Neural cell (in vitro differentiated cells): Measurements from ENCODE around the gene MAD1L1. TPM values are rescaled to one million over a fixed set of nuclear protein-coding genes. Genes with fewer than 3 reads are reported as not detected.

Experiments used
- H2AFZ ChIP-seq: fragments of 200-600, 300-800 bp; sonication (generic), shearing (Covaris generic); 2 replicates; pipeline ENCODE4 v1.6.0; 2014; ENCODE audit warnings: low read depth, mild to moderate bottlenecking, antibody characterized with exemption, low read length, moderate library complexity
- H3F3A ChIP-seq: fragments of 200-600 bp; shearing (Covaris generic); 2 replicates; pipeline ENCODE4 v1.6.1; 2016; ENCODE audit warnings: mild to moderate bottlenecking, moderate library complexity, mixed read lengths, antibody characterized with exemption, low read length; ENCODE audit not compliant: insufficient read depth, poor library complexity, severe bottlenecking
- H3K27ac ChIP-seq: fragments of 200-600, 300-800 bp; sonication (generic), shearing (Covaris generic); 2 replicates; pipeline ENCODE4 v1.5.1; 2014; ENCODE audit warnings: mild to moderate bottlenecking, low read length, moderate library complexity
- H3K27me3 ChIP-seq: fragments of 300-800, 200-600 bp; sonication (generic), shearing (Covaris generic); 2 replicates; pipeline ENCODE4 v1.6.0; 2014; ENCODE audit warnings: mild to moderate bottlenecking, low read depth, low read length, moderate library complexity; ENCODE audit not compliant: insufficient read depth
- H3K36me3 ChIP-seq: fragments of 300-800, 200-600 bp; sonication (generic), shearing (Covaris generic); 2 replicates; pipeline ENCODE4 v1.5.1; 2014; ENCODE audit warnings: mild to moderate bottlenecking, antibody characterized with exemption, low read length, moderate library complexity; ENCODE audit not compliant: insufficient read depth
- H3K4me2 ChIP-seq: fragments of 300-800, 200-600 bp; sonication (generic), shearing (Covaris generic); 2 replicates; pipeline ENCODE4 v1.6.0; 2014; ENCODE audit warnings: mild to moderate bottlenecking, low read length
- H3K4me3 ChIP-seq: fragments of 300-800, 200-600 bp; sonication (generic), shearing (Covaris generic); 2 replicates; pipeline ENCODE4 v1.5.1; 2014; ENCODE audit warnings: mild to moderate bottlenecking, low read length, moderate library complexity
- H3K79me2 ChIP-seq: fragments of 200-600 bp; shearing (Covaris generic); replicated peaks from 2 replicates; pipeline ENCODE4 v1.6.0; 2014; ENCODE audit warnings: mild to moderate bottlenecking, low read length, moderate library complexity; ENCODE audit not compliant: insufficient read depth
- H3K9ac ChIP-seq: fragments of 300-800, 200-600 bp; sonication (generic), shearing (Covaris generic); 2 replicates; pipeline ENCODE4 v1.6.1; 2016; ENCODE audit warnings: mild to moderate bottlenecking, low read length, mixed read lengths
- H3K9me2 ChIP-seq: fragments of 200-600 bp; shearing (Covaris generic); 2 replicates; pipeline ENCODE4 v1.6.1; 2016; ENCODE audit warnings: mild to moderate bottlenecking, low read length, mixed read lengths; ENCODE audit not compliant: insufficient read depth
- H3K9me3 ChIP-seq: fragments of 200-600, 300-800 bp; sonication (generic), shearing (Covaris generic); 2 replicates; pipeline ENCODE4 v1.6.1; 2016; ENCODE audit warnings: mild to moderate bottlenecking, mixed run types, low read length, moderate library complexity, mixed read lengths
- H4K20me1 ChIP-seq: fragments of 200-600 bp; shearing (Covaris generic); 2 replicates; pipeline ENCODE4 v1.6.1; 2016; ENCODE audit warnings: mild to moderate bottlenecking, mixed run types; ENCODE audit not compliant: insufficient read depth
- EP300 ChIP-seq: fragments of 450-650 bp; conservative IDR thresholded peaks from 2 replicates; pipeline ENCODE4 v1.6.1; 2014; ENCODE audit warnings: antibody characterized with exemption, mild to moderate bottlenecking, moderate library complexity; ENCODE audit not compliant: poor library complexity, severe bottlenecking
- EZH2 ChIP-seq: fragments of 200-600, 300-800 bp; shearing (Covaris generic), sonication (generic); IDR thresholded peaks from 2 replicates; pipeline ENCODE4 v1.6.1; 2014; ENCODE audit warnings: antibody characterized with exemption, low read length, borderline replicate concordance, mild to moderate bottlenecking; ENCODE audit not compliant: insufficient read depth, poor library complexity, severe bottlenecking
- MXI1 ChIP-seq: fragments of 450-650 bp; conservative IDR thresholded peaks from 2 replicates; pipeline ENCODE4 v1.6.1; 2014; ENCODE audit warnings: antibody characterized with exemption, mild to moderate bottlenecking; ENCODE audit not compliant: poor library complexity, severe bottlenecking
- POLR2AphosphoS5 ChIP-seq: IDR thresholded peaks from 2 replicates; pipeline ENCODE4 v1.6.1; 2012
- RAD21 ChIP-seq: fragments of 450-650 bp; conservative IDR thresholded peaks from 2 replicates; pipeline ENCODE4 v1.6.1; 2014; ENCODE audit warnings: antibody characterized with exemption, mild to moderate bottlenecking, moderate library complexity
- SMC3 ChIP-seq: fragments of 450-650 bp; conservative IDR thresholded peaks from 2 replicates; pipeline ENCODE4 v1.6.1; 2014; ENCODE audit warnings: antibody characterized with exemption, mild to moderate bottlenecking, moderate library complexity; ENCODE audit not compliant: poor library complexity
- TAF1 ChIP-seq: IDR thresholded peaks from 2 replicates; pipeline ENCODE4 v1.6.1; 2012; ENCODE audit warnings: low read depth
- polyA plus RNA-seq: library from polyadenylated mRNA; depleted of rRNA; stranded (reverse); fragments of >200 nt; gene quantifications from 2 replicates; pipeline ENCODE4 v1.2.3, GENCODE V29; 2014
- TF ChIP-seq, protein P1 (sequence below): IDR thresholded peaks from 2 replicates; pipeline ENCODE4 v1.6.1; 2012; ENCODE audit warnings: borderline replicate concordance
- TF ChIP-seq, protein P2 (sequence below): fragments of 450-650 bp; IDR thresholded peaks from 2 replicates; pipeline ENCODE4 v1.5.1; 2014; ENCODE audit warnings: antibody characterized with exemption, mild to moderate bottlenecking, moderate library complexity; ENCODE audit not compliant: poor library complexity, severe bottlenecking

The MAD1L1 gene
- polyA plus RNA-seq, 1 donor from 2014 or later: 31.4 TPM

DNA sequence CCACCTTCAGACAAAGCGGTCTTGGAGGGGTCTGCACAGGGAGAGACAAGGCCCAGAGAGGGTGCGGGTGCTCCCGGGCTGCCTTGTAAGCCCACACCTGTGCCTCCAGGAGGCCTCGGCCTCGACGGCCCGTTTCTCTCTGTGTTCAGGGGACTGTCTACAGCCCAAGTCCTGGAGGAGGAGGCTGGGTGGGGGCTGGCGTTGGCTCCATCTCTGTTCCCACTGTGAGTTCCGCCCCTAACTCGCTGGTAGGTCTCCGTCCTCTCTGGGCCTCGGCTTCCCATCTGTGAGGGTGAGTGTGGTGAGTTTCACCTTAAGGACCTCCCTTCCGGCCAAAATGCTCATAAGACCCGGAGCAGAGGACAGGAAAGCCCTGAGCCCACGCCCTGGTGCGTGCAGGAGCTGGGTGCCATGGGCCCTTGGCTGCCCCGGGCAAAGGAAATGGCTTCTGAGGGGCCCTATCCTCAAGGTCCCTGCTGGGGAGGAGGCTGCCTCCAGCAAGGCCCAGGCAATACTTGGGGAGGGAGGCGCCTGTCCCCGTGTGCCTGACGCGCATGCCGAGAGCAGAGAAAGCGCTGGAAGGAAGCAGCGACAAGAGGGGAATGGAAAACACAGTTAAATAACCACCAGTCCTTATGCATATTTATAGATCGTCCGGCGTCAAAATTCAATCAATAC, 285.8 kb downstream of the MAD1L1 start:
- Histone ChIP-seq H3K9me2 (no peaks in the 10 kb centered on the region), H3K9me3 (no peaks in the 10 kb centered on the region), H3K4me2 (no peak overlapping the region), H3K36me3 (no peaks in the 10 kb centered on the region), H2AFZ (no peak overlapping the region), H3K9ac (no peak overlapping the region), H4K20me1 (no peaks in the 10 kb centered on the region), H3F3A (no peaks in the 10 kb centered on the region), H3K27me3 (no peaks in the 10 kb centered on the region), H3K79me2 (no peaks in the 10 kb centered on the region), H3K4me3 (no peak overlapping the region), H3K27ac (no peak overlapping the region)
- no peak for TF ChIP-seq POLR2AphosphoS5
- TF ChIP-seq TAF1: no peak
- TF ChIP-seq, protein P1, sequence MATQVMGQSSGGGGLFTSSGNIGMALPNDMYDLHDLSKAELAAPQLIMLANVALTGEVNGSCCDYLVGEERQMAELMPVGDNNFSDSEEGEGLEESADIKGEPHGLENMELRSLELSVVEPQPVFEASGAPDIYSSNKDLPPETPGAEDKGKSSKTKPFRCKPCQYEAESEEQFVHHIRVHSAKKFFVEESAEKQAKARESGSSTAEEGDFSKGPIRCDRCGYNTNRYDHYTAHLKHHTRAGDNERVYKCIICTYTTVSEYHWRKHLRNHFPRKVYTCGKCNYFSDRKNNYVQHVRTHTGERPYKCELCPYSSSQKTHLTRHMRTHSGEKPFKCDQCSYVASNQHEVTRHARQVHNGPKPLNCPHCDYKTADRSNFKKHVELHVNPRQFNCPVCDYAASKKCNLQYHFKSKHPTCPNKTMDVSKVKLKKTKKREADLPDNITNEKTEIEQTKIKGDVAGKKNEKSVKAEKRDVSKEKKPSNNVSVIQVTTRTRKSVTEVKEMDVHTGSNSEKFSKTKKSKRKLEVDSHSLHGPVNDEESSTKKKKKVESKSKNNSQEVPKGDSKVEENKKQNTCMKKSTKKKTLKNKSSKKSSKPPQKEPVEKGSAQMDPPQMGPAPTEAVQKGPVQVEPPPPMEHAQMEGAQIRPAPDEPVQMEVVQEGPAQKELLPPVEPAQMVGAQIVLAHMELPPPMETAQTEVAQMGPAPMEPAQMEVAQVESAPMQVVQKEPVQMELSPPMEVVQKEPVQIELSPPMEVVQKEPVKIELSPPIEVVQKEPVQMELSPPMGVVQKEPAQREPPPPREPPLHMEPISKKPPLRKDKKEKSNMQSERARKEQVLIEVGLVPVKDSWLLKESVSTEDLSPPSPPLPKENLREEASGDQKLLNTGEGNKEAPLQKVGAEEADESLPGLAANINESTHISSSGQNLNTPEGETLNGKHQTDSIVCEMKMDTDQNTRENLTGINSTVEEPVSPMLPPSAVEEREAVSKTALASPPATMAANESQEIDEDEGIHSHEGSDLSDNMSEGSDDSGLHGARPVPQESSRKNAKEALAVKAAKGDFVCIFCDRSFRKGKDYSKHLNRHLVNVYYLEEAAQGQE: no peak
- TF ChIP-seq, protein P2, sequence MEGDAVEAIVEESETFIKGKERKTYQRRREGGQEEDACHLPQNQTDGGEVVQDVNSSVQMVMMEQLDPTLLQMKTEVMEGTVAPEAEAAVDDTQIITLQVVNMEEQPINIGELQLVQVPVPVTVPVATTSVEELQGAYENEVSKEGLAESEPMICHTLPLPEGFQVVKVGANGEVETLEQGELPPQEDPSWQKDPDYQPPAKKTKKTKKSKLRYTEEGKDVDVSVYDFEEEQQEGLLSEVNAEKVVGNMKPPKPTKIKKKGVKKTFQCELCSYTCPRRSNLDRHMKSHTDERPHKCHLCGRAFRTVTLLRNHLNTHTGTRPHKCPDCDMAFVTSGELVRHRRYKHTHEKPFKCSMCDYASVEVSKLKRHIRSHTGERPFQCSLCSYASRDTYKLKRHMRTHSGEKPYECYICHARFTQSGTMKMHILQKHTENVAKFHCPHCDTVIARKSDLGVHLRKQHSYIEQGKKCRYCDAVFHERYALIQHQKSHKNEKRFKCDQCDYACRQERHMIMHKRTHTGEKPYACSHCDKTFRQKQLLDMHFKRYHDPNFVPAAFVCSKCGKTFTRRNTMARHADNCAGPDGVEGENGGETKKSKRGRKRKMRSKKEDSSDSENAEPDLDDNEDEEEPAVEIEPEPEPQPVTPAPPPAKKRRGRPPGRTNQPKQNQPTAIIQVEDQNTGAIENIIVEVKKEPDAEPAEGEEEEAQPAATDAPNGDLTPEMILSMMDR: no peak
- TF ChIP-seq MXI1: no peak

DNA sequence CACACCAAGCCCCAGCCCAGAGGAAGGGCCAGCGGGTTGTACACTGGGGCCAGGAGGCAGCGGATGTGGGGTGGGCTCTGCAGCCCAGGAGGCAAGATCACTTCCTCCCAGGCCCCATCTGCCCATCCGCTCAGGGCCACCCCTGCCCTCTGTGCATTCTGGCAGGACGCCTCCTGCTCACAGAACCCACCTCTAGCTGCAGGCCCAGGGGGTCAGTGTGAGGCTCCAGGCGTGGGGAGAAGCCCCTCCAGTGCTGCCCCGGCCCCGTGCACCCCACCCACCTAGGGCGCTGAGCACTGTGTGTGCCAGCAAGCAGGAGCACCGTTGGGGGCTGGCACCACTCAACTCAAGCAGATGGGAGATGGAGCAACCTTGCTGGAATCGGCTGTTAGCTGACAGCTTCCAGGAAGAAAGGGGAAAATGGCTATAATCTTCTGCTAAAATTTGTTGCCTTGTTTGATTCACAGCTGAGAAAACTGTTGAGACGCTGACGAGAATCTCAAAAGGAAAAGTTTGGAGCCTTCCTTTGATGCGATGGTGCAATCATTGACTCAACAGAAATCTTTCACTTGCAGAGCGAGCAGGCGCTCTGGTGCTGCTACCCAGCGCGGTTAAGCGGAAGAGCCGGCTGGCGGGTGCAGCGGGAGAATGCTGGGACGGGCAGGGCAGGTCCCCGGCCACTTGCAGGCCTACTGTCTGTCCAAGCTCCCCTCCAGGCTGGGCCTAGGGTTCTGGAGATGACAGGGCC, 286.5 kb downstream of the MAD1L1 start:
- Histone ChIP-seq H3K9ac (no peak overlapping the region), H3K4me3 (no peak overlapping the region), H3F3A (no peaks in the 10 kb centered on the region), H3K36me3 (no peaks in the 10 kb centered on the region), H3K27me3 (no peaks in the 10 kb centered on the region), H3K4me2 (no peak overlapping the region), H3K79me2 (no peaks in the 10 kb centered on the region), H2AFZ (no peak overlapping the region), H3K9me3 (no peaks in the 10 kb centered on the region), H3K9me2 (no peaks in the 10 kb centered on the region), H3K27ac (no peak overlapping the region), H4K20me1 (no peaks in the 10 kb centered on the region)
- TF ChIP-seq EZH2 (no peak), MXI1 (no peak), EP300 (no peak), RAD21 (no peak), SMC3 (no peak), POLR2AphosphoS5 (no peak), TAF1 (no peak)
- TF ChIP-seq, protein P2: no peak
- TF ChIP-seq, protein P1: no peak
